ENCODE results near the gene MLC1. TPM values are rescaled to one million over a fixed set of nuclear protein-coding genes. Genes with fewer than 3 reads are reported as not detected.

The MLC1 gene
- total RNA-seq, 2 donors from 2014 or later = 0.62 to 1.3 TPM

DNA sequence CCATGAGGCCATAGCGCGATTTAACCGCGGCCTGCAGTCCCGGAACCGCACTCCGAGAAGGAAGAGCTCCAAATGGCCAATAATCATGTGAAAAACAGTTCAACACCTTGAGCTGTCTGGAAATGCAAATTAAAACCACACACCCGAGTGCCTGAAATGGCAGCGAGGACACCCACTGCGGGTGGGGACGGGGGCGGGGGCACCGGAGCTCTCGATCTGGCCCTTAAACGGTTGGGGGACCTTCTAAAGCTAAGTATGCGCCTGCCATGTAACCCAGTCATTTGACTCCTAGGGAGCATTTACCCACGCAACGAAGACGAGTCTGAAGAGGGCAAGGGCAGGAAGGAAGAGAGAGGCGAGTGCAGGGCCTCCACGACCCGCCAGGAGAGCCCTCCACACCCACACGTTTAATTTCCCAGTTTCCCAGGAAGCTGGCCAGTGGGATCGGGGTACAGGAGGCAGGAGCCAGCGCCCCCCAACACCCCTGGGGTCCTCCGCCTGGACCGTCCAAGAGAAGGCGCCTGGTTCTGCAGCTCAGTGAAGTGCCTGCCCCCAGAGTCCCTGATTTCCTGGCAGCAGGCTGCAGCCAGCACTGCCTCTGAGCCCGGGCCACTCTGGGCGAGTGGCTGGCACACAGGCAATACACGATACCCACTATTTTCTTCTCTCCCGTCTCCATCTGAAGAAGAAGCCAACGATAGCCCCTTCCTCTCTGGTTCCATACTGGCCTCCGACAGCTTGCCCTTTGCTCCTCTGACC, 28.8 kb downstream of the MLC1 start:
- H3K36me3 Mint-ChIP-seq (ENCODE audit: low read depth) = no peaks in the 10 kb centered on the region
- no peaks in the 10 kb centered on the region for H3K9me3 ChIP-seq (ENCODE audit: control insufficient read depth, low read length, poor library complexity, severe bottlenecking)
- peaks cover 3% of the 10 kb centered on the region for H3K4me1 Mint-ChIP-seq
- ATAC-seq (no peak), DNase-seq (no peak)
- no peak overlapping the region for H3K27ac Mint-ChIP-seq
- no peak overlapping the region for H3K4me3 Mint-ChIP-seq
- H3K27me3 Mint-ChIP-seq = peaks cover 48% of the 10 kb centered on the region

DNA sequence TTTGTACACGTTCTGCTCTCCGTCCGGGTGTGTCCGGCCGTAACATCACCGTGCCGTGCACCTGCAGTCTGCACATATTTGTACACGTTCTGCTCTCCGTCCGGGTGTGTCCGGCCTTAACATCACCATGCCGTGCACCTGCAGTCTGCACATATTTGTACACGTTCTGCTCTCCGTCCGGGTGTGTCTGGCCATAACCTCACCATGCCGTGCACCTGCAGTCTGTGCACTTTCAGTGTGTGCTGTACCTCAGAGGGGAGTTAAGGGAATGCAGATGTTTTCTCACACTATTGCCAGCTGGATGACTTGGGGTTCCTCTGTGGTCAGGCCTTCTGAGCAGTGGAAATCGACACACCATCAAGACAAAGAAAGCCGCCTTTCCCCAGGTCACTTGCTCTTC, 31.4 kb downstream of the MLC1 start:
- no peak overlapping the region for H3K4me3 Mint-ChIP-seq
- H3K27me3 Mint-ChIP-seq = peaks cover 38% of the 10 kb centered on the region
- no peaks in the 10 kb centered on the region for H3K36me3 Mint-ChIP-seq (ENCODE audit: low read depth)
- no peaks in the 10 kb centered on the region for H3K9me3 ChIP-seq (ENCODE audit: control insufficient read depth, low read length, poor library complexity, severe bottlenecking)
- no peak overlapping the region for H3K27ac Mint-ChIP-seq
- ATAC-seq = no peak
- DNase-seq = no peak
- H3K4me1 Mint-ChIP-seq = peaks cover 3% of the 10 kb centered on the region

DNA sequence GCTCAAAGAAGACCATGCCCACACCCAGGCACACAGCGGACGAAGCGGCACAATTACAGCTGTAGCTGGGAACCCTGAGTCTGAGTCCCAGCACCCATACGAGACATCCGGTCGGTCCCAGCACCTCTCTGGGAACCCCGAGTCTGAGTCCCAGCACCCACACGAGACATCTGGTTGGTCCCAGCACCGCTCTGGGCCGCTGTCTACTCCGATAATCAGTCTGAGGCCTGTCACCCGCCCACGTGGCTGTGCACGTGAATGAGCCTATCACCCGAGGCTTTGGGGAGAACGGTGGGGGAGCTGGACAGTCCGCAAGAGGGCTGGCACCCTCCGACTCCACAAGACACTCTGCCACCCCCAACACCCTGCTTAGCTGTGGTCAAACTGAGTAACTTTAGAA, 33.3 kb downstream of the MLC1 start:
- ATAC-seq = no peak
- H3K27me3 Mint-ChIP-seq = peaks cover 38% of the 10 kb centered on the region
- H3K4me3 Mint-ChIP-seq = no peak overlapping the region
- no peaks in the 10 kb centered on the region for H3K4me1 Mint-ChIP-seq
- H3K27ac Mint-ChIP-seq = no peak overlapping the region
- no peaks in the 10 kb centered on the region for H3K9me3 ChIP-seq (ENCODE audit: control insufficient read depth, low read length, poor library complexity, severe bottlenecking)
- H3K36me3 Mint-ChIP-seq (ENCODE audit: low read depth) = no peaks in the 10 kb centered on the region
- no peak for DNase-seq

DNA sequence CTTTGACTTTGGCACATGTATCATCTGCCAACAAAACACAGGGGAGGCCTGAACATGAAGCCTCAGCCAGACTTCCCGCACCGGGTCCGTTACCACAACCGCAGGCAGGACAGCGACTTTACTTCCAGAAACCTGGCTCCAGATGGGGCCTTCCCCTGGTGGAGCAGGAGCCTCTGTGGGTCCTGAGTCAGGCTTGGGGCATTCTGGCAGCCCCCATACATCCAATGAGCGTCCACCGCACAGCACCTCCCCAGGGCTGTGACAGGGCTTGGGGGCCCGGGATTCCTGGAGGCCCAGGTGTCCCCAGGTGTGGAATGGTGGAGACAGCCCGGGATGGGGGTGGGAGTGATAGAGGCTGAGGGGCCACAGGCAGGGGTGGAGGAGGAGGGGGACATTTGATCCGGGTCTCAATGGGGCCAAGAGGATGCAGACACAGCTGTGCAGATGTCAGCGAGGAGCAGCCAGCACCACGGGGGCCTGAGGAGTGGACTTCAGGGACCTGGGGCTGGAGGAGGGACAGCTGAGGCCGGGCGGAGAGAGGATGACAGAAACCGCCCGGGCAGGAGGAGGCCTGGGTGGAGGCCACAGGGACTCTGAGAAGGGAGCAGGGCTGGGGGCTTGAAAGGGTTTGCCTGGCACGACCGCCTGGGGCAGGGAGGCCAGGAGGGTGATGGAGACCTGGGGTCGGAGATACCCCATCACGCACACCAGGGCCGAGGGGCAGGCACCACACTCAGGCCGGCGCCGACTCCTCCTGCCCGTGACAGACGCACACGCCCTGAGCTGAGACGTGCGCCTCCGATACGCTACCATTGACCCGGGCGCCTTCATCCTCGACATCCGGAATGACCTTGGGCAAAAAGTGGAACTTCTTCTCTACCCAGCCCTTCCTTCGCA, 35.7 kb downstream of the MLC1 start:
- no peak overlapping the region for H3K4me3 Mint-ChIP-seq
- ATAC-seq (no peak), DNase-seq (no peak)
- peaks cover 3% of the 10 kb centered on the region for H3K4me1 Mint-ChIP-seq
- H3K9me3 ChIP-seq (ENCODE audit: control insufficient read depth, low read length, poor library complexity, severe bottlenecking) = no peaks in the 10 kb centered on the region
- H3K27ac Mint-ChIP-seq = no peak overlapping the region
- peaks cover 29% of the 10 kb centered on the region for H3K27me3 Mint-ChIP-seq
- H3K36me3 Mint-ChIP-seq (ENCODE audit: low read depth) = no peaks in the 10 kb centered on the region

DNA sequence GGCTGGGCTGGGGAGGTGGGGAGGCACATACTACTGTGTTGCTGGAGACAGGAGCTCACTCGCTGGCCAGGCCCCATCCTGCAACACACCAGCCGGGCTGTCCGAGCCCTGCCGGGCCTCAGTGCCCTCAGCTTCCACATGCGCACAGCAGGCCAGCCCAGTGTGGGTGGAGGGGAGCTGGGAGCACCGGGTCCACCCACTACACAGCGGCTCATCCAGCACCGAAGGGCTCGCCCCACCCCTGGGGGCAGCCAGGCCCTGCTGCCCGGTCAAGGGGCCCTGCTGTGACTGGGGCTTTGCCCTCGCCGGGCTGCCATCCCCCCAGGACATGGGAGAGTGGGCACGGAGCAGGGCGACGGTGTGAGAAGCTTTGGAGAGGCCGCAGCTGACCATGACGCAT, 36.4 kb downstream of the MLC1 start:
- no peak for ATAC-seq
- H3K4me3 Mint-ChIP-seq = no peak overlapping the region
- H3K4me1 Mint-ChIP-seq = peaks cover 6% of the 10 kb centered on the region
- no peak overlapping the region for H3K27ac Mint-ChIP-seq
- no peaks in the 10 kb centered on the region for H3K36me3 Mint-ChIP-seq (ENCODE audit: low read depth)
- no peak for DNase-seq
- H3K27me3 Mint-ChIP-seq = peaks cover 28% of the 10 kb centered on the region
- H3K9me3 ChIP-seq (ENCODE audit: control insufficient read depth, low read length, poor library complexity, severe bottlenecking) = no peaks in the 10 kb centered on the region

DNA sequence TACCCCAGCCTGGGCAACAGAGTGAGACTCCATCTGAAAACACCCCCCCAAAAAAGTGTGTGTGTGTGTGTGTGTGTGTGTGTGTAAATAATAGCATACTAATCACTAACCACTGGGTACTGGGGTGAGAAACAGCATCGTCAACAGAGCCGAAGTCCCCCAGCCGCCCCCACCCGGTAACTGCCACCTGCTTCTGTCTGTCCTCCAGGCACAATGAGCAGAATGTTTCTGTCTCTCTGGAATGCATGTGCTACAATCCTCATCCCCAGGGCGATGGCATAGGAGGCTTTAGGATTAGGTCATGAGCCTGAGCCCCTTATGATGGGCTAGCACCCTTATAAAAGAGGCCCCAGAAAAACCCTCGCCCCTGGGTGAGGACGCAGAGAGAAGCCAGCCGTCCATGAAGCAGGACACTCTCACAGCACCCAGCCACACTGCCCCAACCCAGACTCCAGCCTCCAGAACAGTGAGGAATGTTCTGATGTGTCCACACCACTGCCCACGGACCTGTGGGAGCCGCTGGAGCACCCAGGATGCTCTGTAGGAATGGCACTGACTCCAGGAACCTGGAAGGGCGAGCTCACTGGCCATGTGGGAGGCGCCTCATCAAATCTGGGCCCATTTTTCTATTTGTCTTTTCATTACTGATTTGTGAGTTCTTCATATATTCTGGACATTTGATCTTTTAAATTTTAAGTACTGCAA, 37.0 kb downstream of the MLC1 start:
- DNase-seq (no peak), ATAC-seq (no peak)
- H3K9me3 ChIP-seq (ENCODE audit: control insufficient read depth, low read length, poor library complexity, severe bottlenecking) = no peaks in the 10 kb centered on the region
- Mint-ChIP-seq H3K4me1 (peaks cover 6% of the 10 kb centered on the region), H3K4me3 (no peak overlapping the region), H3K27me3 (peaks cover 32% of the 10 kb centered on the region), H3K36me3 (ENCODE audit: low read depth) (peaks cover 2% of the 10 kb centered on the region), H3K27ac (no peak overlapping the region)

DNA sequence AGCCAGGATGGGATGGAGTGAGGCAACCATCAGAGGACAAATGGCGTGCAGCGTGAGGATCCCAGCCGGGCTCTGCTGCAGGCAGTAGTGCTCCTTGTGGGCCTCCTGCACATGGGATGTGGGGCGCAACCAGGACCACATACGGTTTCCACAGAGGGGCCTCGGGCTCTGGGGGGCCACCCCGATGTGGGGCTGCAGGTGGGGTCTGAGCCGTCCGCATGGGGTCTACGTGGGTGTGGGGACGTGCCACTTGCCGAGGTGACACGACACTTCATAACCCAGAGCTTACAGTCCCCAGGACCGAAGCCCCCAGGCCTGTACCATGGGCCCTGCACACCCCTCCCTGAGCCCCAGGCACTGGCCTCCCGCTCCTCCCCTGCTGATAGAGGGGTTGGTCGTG, 37.9 kb downstream of the MLC1 start:
- DNase-seq (no peak), ATAC-seq (no peak)
- Mint-ChIP-seq H3K27ac (no peak overlapping the region), H3K4me3 (no peak overlapping the region), H3K36me3 (ENCODE audit: low read depth) (peaks cover 2% of the 10 kb centered on the region), H3K4me1 (peaks cover 6% of the 10 kb centered on the region), H3K27me3 (peaks cover 40% of the 10 kb centered on the region)
- no peaks in the 10 kb centered on the region for H3K9me3 ChIP-seq (ENCODE audit: control insufficient read depth, low read length, poor library complexity, severe bottlenecking)

DNA sequence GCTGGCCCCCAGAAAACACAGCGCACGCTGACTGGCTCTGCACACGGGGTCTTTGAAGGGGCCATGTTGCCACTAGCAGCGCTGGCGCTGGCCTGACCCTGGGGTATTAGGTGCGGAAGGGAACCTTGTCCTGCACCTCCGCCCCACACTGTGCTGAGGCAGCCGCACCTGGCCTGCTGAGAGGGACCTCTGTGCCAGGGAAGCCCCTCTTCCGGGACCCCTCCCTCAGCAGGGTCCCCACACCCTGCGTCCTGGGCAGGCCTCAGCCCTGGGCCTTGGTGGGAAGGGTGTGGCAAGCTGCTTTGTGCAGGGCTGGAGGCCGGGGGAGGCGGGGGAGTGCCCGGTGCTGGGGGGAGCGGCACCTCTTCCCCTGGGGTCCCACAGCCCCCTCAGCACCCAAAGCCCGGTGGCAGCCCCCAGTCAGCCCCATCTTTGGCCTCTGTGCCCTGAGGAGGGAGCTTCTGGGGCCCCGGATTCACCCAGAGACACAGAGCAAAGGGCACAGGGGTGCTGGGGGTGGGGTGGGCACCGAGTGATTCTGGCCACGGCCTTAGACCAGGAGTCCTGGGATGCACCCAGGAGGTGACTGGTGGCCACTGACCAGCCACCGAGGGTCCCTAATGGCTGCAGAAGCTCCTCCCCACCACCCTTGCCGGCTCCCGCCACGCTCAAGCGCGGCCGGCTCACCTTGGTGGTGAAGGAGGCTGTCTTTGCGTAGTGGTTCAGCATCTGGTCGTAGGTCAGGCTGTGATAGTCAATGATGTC, 38.6 kb downstream of the MLC1 start:
- Mint-ChIP-seq H3K27ac (no peak overlapping the region), H3K27me3 (peaks cover 40% of the 10 kb centered on the region), H3K4me3 (no peak overlapping the region), H3K4me1 (peaks cover 6% of the 10 kb centered on the region), H3K36me3 (ENCODE audit: low read depth) (peaks cover 2% of the 10 kb centered on the region)
- DNase-seq = no peak
- no peaks in the 10 kb centered on the region for H3K9me3 ChIP-seq (ENCODE audit: control insufficient read depth, low read length, poor library complexity, severe bottlenecking)
- ATAC-seq = no peak

DNA sequence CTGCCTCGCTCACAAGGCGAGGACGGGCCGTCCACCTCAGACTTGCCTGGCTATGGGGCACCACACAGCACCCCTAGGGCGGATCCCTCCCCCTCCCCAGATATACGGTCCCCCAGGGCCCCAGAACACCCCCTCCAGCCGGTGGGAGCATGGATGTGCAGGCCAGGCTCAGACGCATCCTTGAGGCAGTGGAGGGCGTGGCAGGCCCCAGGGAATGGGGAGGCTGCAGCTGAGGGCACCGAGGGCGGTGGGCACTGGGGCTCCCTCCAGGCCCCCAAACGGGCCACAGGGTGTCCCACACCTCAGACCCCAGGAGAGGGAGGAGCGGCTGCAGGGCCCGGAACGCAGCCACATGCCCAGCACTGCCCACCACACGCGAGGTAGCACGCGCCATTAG, 39.2 kb downstream of the MLC1 start:
- Mint-ChIP-seq H3K27me3 (peaks cover 40% of the 10 kb centered on the region), H3K36me3 (ENCODE audit: low read depth) (peaks cover 2% of the 10 kb centered on the region), H3K4me3 (no peak overlapping the region), H3K4me1 (peaks cover 6% of the 10 kb centered on the region), H3K27ac (no peak overlapping the region)
- ATAC-seq (no peak), DNase-seq (no peak)
- no peaks in the 10 kb centered on the region for H3K9me3 ChIP-seq (ENCODE audit: control insufficient read depth, low read length, poor library complexity, severe bottlenecking)

DNA sequence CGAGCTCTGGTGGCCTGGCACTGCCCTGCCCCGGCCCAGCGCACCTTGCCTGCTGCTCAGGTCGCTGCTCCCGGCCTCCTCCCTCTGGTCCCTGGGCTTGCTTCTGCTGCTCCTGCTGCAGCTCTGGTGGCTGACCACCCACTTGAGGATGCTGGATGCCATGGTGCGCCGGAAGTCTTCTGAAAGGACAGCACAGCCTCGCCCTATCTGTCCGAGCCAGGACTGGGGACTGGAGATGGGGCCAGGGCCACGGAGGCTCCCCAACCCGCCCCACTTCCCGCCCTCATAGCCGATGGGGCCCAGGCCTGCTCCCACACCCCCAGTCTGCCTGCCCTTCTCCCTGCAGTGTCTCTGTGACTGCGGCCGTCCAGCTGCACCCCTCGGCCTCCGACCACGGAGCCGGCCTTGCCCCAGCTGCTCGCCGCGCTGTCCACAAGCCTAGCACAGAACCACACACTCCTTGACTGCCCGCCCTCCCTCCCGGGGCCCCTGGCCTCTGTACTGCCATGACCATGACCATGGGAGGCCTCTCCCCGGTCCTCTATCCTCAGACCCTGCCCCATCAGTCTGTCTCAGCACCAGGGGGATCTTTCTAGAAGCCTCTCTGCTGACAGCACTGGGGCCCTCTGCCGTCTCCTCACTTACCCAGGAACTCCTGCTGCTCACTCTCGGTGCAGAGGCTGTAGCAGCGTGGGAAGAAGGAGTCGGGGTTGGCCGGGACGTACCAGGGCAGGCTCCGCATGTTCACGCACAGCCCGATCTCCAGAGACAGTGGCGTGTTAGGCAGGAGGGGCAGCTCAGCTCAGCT, 39.8 kb downstream of the MLC1 start:
- Mint-ChIP-seq H3K4me1 (peaks cover 6% of the 10 kb centered on the region), H3K27ac (no peak overlapping the region), H3K4me3 (no peak overlapping the region), H3K27me3 (peaks cover 36% of the 10 kb centered on the region), H3K36me3 (ENCODE audit: low read depth) (peaks cover 2% of the 10 kb centered on the region)
- no peaks in the 10 kb centered on the region for H3K9me3 ChIP-seq (ENCODE audit: control insufficient read depth, low read length, poor library complexity, severe bottlenecking)
- ATAC-seq (no peak), DNase-seq (no peak)

DNA sequence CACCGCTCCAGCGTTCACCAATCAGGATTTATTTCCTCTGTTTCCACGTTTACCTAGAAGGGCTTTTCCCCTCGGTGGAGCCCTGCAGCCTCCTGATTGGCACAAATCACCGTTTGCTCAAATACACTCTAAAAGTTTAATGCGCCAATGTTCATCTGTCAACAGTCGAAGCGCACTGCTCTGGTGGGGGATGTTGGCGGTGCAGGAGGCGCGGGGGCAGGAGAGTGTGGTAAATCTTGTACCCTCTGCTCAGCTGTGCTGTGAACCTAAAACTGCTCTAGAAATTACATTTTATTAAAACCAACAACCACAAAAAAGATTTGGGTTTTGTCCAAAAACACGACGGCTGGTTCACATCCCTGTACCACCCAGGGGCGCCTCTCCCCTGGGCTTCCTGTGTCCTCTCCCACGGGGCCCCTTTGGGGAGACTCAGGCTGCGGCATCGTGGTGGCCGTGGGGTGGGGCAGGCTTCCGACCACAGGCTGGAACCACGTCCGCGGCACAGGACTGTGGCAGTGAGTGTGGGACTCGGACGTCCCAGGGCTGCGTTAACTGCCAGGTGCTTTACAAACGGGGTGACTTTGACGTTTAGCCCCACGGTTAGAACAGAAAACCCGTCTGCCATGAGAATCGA, 40.6 kb downstream of the MLC1 start:
- H3K27me3 Mint-ChIP-seq = peaks cover 44% of the 10 kb centered on the region
- no peak overlapping the region for H3K27ac Mint-ChIP-seq
- peaks cover 6% of the 10 kb centered on the region for H3K4me1 Mint-ChIP-seq
- H3K9me3 ChIP-seq (ENCODE audit: control insufficient read depth, low read length, poor library complexity, severe bottlenecking) = no peaks in the 10 kb centered on the region
- no peak overlapping the region for H3K4me3 Mint-ChIP-seq
- ATAC-seq (no peak), DNase-seq (no peak)
- peaks cover 2% of the 10 kb centered on the region for H3K36me3 Mint-ChIP-seq (ENCODE audit: low read depth)

Measured in T-helper 17 cell (primary cell).